HG03571 (cell line): ENCODE results near the gene HOXC13.

Experiments used
- ATAC-seq: cut with Tn5 transposase; IDR thresholded peaks from one replicate; pipeline ENCODE4 v1.9.1; 2021; ENCODE audit not compliant: unreplicated experiment

HOXC13 gene

DNA sequence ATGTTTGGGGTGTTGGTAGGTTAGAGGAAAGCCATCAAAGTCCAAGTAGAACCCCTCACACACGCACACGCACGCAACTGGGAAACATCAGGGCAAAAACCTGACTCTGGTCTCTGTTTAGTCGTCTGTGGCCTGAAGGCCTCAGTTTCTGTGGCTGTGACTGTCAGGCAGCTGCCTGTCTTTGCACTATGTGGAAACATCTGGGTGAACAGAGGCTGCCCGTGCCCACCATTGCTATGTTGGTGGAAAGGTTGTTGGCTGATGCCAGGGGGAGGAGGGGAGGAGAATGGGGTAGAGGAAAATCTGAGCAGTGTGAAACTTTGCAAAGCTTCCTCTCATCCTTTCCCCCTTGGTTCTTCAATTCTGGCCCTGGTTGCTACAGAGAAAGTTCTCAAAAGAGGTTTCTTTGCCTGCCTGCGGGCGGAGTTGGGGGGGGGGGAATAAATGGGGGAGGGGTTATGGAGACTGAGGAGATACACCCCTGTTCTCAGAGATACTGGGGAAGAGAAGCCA lies 53.8 kb downstream of the HOXC13 start:
- ATAC-seq = no peak

DNA sequence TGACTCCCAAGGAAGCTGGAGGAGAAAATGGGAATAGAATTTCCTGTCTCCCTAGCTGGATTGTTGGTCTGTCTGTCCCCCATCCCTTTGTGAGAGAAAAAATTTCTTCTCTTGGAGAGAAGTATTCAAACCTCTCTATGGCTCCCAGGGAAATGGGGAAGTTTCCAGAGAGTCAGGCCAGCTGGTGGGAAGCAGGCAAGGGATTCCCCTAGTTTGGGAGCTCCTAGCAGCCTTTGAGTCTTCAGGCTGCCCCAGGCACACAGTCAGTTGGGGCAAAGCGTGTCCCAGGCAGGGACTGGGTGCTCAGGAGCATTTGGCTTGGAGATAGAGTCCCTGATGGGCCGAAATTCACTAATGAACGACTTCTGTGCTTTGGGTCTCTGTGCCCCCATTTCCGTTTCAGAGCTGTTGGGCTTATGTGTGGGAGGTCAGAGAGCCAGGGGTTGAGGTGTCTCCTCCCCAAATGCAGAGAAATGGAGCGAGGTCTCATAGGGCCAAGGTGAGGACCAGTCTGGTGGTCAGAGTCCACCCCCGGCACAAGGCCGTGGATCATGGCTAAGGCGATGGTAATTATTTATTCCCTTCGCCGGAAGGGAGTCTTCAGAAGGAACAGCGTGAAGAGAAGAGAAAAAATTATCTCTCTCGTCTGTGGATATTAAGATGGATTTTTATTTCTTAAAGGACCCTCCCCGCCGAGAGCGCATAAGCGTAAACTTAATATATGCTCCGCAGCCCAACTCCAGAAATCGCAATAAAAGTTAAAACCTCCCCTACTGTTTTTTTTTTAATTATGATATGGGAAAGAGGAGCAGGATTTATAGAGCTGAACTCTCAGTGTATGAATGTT lies 54.8 kb downstream of the HOXC13 start:
- ATAC-seq = no peak

DNA sequence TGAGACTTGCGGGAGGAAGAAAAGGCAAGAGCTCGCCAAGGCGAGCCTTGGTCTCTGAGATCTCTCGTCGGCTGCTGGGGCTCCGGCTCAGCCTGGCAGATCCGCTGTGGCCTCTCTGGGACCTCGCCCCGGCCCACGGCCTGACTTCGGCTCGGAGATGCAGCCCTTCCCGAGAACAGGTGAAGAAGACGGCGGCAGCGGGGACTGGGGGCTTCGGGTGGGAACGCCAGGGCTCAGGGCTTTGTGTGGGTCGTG lies 55.3 kb downstream of the HOXC13 start:
- no peak for ATAC-seq

DNA sequence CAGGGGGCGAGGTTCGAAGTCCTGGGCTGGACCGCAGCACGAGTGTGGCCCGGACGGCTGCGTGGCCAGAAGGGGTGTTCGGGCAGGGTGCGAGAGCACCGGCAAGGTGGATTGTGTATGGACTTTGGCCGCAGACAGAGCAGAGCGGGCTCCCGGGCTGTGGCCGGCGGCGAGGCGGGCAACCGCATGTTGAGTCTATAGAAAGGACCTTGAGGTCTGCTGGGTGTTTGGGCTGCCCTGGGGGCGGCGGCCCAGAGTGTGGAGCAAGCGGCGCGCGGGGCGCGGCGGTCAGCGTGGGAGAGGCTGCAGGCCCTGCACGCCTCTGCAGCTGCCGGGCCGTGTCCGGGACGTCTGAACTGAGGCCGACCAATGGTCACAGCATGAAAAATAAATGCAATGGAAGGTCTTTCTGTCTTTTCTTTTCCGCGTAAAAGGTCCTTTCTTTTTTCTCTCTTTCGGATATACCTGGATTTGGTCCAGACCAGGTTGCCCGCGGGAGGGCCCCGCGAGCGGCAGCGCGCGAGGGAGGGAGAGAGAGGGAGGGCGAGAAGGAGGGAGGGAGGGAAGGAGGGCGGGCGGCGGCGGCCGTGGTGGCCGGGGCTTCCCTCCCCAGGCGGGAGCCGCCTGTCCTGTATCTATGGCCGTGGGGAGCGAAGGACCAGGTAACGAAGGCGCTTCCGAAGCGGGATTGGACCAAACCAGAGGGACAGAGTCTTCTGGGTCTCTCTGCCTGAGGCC lies 55.8 kb downstream of the HOXC13 start:
- no peak for ATAC-seq

DNA sequence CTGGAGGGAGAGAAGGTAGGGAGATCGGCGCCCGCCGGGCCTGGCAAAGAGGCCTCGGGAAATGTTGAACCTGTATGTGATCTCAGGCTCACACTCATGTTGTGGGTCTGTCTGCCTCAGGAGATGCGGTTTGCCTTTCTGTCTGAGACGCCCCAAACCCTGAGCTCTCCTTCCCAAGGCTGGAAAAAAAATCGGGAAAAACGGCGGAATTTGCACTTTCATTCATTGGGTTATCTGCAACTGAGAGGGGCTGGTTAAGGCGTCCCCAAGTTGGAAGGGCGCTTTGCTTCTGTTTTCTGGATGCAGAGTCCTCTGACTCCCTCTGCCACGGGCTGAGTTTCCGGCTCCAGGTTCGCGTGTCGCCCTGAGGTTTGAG lies 56.4 kb downstream of the HOXC13 start:
- no peak for ATAC-seq

DNA sequence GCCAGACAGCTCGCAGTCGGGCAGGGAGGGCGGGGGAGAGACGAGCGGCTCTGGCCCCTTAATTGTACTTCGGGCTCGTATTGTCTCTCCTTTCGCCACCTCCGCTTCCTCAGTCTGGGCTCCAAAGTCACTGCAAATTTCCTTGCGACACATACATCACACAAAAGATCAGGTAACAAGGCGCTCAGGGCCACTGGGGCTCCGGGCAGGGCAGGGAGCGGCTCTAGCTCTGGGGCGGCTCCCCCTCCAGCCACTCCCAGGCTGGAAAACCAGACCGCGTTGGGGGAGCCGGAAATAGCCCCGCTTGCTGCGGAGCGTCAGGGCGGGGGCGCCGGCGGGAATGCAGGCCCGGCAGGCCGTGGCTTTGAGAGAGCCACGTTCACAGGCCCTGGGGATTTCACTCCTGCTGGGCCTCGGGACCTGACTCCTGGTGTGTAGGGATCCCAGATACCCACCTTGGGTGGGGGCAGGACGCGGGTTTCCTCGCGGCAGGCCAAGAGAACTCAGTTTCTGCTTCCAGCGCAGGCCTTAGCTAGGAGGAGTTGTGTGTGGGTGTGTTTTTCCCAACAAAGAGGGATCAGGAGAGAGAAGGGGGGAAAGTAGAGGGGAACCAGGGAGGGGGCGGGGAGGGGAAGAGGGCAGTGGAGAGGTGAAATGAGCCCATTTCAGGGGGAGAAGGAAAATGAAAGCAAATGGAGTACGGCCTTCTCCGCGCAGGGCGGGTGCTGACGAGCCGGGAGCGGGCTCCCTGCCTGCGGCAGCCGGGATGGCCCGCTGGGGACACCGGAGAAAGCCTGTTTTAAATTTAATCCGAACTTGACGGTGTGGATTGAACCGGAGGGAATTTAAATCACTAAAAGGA lies 57.0 kb downstream of the HOXC13 start:
- ATAC-seq = no peak
